ENCODE results near the gene IFT57.

DNA sequence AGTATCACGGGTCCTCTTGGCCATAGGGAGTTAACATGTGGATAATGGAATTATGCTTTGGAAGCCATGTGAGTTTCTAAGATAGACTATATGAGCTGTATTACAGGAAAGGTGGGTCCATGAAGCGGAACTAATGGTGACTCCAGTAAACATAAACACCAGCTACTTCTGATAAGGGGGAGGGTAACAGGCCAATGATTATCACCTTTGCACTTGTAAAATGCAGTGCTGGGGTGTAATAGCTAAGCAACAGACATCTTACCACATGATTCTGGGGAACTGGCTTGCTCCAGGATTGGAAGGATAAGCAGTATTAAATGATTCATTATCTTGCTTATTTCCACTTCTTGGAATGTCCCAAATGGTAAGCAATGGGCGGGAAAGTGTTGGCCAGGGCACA is 70.0 kb downstream of the IFT57 start:
- TF ChIP-seq, protein P1, sequence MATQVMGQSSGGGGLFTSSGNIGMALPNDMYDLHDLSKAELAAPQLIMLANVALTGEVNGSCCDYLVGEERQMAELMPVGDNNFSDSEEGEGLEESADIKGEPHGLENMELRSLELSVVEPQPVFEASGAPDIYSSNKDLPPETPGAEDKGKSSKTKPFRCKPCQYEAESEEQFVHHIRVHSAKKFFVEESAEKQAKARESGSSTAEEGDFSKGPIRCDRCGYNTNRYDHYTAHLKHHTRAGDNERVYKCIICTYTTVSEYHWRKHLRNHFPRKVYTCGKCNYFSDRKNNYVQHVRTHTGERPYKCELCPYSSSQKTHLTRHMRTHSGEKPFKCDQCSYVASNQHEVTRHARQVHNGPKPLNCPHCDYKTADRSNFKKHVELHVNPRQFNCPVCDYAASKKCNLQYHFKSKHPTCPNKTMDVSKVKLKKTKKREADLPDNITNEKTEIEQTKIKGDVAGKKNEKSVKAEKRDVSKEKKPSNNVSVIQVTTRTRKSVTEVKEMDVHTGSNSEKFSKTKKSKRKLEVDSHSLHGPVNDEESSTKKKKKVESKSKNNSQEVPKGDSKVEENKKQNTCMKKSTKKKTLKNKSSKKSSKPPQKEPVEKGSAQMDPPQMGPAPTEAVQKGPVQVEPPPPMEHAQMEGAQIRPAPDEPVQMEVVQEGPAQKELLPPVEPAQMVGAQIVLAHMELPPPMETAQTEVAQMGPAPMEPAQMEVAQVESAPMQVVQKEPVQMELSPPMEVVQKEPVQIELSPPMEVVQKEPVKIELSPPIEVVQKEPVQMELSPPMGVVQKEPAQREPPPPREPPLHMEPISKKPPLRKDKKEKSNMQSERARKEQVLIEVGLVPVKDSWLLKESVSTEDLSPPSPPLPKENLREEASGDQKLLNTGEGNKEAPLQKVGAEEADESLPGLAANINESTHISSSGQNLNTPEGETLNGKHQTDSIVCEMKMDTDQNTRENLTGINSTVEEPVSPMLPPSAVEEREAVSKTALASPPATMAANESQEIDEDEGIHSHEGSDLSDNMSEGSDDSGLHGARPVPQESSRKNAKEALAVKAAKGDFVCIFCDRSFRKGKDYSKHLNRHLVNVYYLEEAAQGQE (IDR thresholded peaks at IDR 0.05; ENCODE audit: insufficient replicate concordance, low read depth) = no peak
- TF ChIP-seq CTCF (IDR thresholded peaks at IDR 0.05; ENCODE audit: insufficient read depth, low read length) (no peak), GABPA (IDR thresholded peaks at IDR 0.05; ENCODE audit: low read depth) (no peak), POLR2AphosphoS5 (IDR thresholded peaks at IDR 0.05; ENCODE audit: low read depth) (no peak)

All from HL-60 (cell line).